M059J (cell line): ENCODE data around the gene PSMD6. TPM values are rescaled to one million over a fixed set of nuclear protein-coding genes. Genes with fewer than 3 reads are reported as not detected.

Experiments
- DNase-seq: peaks from one replicate; pipeline ENCODE4 v3.0.0-alpha.2; 2012; ENCODE audit warnings: low read depth
- total RNA-seq: library from RNA; depleted of rRNA; stranded (reverse); fragments of >200 nt; shearing (Covaris generic); gene quantifications from 2 replicates; pipeline ENCODE4 v1.2.3, GENCODE V29; 2014

The PSMD6 gene
- total RNA-seq, 1 experiment from 2014 or later: 85.1 TPM

DNA sequence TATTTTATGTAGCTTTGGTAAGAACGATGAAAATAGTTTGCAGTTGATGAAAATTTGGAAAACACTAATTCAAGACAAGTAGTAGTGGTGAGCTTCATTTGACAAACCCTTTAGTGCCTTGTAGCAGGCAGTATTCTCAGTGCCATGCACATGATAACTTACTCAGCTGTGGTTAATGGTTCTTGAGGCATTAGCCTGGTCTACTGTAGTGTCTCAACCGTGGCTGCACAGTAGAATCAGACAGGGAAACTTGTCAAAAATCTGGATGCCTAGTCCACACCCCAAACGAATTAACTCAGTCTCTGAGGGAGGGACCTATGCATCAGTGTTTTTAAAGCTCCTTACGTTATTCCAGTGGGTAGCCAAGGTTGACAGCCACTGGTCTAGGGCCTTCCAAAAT is 45.4 kb downstream of the PSMD6 start:
- DNase-seq: no peak

DNA sequence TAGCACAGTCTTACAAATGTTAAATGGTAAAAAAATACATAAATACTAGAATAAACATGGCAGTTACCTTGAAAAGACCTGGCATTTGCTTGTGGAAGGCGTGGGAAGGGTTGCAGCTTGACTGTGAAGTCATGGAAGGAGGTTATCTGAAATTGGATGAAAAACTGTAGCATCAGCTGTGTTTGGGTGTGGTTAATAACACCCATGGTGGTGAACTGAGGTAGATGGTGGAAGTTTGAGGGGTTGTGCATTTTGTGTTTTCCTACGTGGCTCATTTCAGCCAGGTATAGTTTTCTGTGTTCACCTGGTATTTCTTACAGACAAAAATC is 46.5 kb downstream of the PSMD6 start:
- DNase-seq: no peak

DNA sequence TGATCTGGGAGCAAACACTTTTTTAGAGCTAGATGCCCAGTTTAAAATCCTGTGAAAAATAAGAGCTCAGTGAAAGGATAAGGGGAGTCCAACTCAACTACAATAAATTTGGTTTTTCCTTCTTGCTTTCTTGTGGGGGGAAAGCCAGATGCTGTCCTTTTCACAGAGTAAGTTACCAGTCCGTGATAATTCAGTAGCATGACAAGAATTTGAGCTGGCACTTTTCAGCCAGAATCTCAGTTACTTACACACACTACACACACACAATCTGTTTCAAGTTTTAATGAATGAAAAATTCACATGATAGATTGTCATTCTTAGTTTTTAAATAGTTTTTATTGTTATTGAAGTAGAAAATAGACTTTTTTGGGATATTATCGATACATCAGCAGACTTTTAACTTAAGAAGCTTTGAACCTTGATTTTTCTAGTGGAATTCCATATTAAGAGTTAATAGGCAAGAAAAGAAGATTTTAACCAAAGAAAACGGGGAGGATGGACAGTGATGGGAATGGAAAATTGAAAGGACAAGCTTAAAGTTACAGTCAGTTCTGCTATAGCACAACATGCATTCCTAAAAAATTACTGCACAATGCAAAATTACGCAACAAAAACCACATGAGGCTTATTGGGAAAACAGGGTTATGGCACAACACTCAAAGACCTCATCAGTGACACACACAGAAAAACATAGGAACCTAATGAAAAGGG is 47.0 kb downstream of the PSMD6 start:
- peak; percentile 81 for DNase-seq

DNA sequence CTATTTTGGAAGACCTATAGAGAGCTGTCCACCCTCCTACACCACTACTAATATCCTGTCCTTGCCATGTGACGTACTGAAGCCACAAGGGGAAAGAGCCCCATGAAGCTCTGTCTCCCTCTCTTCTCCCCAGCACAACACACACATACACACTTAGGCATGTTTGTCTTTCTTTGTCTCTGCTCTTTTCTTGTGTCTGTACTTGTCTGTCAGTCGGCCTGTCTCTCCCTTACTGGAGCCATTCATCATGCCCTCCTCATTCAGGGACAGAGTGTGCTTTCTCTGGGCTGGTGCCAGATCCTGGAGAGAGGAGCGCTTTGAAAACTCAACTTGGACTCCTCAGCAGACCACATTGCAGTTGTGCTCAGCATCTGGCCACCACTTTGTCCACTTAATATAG is 47.6 kb downstream of the PSMD6 start:
- DNase-seq: peak; percentile 48

DNA sequence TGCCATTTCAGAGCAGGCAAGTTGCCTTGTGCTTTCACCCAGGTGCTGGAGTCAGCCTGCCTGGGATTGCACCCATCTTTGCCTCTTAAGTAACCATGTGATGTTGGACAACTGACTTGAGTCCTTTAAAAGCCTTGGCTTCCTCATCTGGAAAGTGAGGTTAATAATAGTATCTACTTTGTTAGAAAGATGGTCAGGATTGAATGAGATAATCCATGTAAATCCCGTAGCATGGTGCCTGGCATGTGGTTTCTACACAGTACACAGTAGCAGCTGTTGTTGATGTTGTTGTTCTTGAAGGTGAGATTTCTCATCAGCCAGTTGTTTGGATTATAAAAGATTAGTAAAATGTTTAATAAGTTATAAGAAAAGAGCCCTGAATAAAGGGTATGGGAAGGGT is 48.8 kb downstream of the PSMD6 start:
- DNase-seq: no peak

DNA sequence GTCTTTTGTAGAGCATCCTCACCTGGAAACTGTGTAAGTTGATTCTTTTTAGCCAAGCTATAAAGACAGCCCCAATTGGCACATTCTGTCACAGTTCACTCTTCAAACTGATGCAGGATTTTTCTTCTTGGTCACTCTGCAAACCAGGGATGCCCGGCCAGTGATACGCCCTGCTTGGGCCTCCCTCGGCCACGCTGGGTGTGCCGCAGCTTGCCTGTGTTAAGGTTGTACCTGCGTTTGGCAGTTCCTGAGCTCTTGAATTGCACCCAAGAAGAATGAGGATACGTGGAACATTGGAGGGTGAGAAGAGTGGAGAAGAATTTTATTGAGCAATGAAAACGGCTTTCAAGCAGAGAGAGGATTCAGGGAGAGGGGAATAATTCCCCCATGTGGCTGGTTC is 49.9 kb downstream of the PSMD6 start:
- DNase-seq: no peak

DNA sequence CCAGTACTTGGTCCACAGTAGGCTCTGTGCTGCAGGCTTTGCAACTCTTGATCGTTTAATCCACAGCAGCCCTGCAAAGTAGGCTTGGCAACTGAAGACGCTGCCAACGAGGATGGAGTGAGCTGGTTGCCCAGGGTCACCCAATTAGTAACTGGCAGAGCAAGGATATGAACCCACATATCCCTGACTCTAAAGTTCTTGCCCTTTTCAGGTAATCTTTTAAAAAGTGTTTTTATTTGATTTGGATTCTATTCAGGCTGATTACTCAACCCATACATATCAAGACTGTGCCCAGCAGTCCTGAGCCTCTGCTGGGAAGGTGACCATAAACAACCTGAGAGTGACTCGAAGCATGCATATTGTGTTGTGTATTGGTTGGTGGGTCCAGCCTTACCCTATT is 50.3 kb downstream of the PSMD6 start:
- no peak for DNase-seq

DNA sequence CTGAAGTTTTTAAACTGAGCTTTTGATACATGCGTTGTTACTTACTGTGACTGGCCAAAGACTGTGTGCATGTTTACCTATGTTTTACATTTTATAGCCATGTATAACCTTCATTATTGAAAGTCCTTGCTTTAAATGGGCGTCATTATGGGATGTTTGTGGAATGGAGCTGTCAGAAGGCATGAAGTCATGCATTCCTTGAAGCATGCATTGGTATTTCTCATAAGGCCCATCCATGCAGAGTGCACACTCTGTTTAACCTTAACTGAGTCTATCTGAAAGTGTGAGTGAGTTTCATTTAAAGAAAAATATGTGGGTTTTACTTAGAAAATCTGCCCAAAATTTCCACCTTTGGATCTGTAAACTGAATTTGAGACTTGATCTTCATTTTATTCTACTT is 51.1 kb downstream of the PSMD6 start:
- peak; percentile 25 for DNase-seq

DNA sequence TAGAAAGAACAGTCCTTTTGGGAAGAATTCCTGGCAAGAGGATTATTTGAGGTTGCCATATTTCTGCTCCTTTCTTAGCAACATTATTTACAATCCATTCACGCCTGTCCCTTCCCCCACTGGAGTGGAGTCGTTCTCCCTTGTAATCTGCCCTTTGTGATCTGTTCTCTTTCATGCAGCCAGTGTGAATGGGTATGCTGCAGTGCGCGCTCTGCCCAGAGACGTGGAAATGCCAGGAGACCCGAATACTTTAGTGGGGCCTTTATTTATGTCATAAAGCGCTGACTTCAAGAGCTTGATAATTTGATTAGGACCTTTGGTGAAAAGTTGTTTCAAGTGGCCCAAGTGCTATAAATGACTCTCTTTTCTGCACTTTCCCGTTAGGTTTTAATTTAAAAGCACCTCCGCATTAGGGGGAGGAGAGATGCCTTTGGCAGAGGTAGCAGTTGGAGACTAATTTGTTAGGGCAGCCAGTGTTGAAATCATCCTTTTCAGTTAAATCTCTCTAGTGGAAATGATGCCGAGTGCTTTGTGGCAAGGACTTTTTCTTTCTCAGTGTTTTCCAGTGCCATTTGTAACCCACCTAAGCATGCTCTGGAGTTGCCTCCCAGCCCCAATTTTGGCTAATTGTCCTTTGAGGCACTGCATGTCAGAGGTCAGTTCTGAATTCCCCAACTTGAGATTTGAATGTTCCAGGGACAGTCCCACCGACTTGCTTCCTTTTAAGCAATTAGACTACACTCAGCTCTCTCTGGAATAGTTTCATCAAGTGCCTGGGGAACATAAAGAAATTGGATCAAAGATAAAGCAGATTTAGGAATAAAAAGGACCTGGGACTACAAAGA is 52.4 kb downstream of the PSMD6 start:
- no peak for DNase-seq

DNA sequence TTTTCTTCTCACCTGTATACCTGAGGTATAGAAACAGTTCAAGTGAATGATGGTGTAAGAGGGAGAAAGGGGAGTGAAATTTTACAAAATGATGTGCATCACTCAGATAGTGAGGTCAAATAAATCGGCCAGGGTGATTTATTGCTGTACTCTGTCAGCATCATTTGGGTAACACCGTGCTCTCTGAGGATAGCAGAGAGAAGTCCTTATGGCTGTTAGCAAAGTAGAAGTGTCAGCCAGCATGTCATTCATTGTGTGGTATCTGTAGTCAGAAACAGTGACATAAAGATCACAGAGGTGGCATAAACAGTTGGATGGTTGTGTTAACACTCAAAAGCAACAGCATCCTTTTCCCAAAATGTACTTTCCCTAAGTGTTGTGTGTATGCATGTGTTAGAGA is 53.4 kb downstream of the PSMD6 start:
- no peak for DNase-seq

DNA sequence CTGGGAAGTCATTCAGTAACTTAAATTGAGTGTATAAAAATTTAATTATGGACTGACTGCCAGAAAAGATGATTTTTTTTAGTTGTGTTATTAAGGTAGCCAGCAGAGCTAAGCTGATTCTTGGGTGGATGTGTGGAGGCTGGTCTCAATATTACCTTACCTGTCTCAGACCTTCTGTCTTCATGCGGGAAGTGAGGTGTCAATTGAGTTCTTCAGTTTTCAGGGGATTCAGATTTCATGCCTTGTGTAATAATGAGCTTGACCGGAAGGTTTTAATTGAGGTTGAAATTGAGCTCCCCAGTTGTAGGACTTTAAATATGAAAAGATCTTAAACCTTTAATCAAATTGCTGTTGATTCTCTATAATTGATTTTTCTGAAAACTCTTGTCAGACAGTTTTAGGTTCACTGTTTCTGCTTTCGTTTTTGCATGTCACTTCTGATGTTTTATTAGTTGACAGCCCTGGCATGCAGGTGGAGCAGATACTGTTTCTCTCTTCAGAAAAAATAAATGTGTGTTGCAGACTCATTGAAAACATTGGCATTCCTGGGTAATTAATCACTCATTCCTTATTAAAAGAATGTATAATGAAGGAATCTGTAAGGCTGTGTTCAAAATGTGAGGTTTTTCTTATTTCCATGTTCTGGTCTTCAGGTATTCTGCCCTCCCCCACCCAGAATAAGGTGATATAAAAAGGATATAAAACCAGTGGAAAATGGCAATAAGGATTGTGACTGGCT is 54.5 kb downstream of the PSMD6 start:
- DNase-seq: peak; percentile 41

DNA sequence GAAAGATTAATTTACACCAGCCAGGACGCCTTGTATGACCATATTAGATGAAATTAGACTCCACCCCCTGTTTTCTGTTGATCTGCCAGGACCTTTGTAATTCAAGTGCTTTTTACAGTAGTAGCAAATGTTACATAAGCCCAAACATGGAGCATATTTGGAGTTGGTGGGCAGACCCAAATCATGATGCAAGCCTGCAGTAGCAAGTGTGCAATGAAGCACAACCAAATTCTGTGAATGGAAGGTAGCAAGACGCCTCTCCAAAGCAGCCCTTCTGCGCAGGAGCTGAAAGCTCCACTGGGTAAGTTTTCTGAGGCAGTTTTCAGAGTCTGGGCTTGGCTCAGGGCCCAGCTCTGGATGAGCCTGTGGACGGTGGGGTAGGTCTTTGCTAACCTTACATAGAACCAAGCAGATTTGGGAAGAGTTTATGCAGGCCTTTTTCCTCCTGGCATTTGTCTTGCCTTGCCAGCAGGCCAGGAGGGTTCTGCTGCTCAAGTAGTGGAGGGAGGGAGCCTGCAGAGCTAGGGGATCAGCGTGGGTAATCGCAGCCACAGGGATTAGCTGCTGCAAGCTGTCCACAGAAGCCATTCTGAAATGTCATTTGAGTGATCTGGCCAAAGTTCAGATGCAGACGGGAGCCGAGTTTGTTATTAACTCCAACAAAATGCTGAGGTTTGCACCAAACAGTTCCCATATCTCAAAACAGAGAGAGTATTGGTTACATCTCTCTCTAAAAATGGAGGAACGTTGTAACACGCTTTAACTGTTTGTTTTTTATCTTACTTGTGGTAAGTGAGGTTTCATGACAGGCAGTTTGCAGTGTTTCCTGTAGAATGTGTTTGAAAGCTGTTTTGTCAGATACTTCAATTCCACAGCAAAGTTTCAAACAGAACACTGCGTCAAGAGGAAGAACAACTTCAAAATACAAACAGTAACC is 55.4 kb downstream of the PSMD6 start:
- peak; percentile 40 for DNase-seq

DNA sequence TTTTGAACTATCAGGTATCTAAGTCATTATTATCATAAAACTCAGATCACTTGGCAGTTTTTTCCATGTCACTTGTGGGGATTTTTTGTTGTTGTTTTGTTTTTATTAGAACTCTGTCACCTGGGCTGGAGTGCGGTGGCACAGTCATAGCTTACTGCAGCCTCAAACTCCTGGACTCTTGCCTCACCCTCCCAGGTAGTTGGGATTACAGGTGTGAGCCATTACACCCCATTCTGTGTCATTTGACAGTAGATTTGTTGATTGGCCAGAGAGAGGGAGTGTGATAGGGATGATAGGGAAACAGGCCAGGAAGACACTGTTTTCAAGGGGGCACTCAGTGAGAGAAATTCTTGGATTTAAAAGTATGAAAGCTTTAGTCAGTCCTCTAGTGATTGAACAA is 56.4 kb downstream of the PSMD6 start:
- DNase-seq: no peak

DNA sequence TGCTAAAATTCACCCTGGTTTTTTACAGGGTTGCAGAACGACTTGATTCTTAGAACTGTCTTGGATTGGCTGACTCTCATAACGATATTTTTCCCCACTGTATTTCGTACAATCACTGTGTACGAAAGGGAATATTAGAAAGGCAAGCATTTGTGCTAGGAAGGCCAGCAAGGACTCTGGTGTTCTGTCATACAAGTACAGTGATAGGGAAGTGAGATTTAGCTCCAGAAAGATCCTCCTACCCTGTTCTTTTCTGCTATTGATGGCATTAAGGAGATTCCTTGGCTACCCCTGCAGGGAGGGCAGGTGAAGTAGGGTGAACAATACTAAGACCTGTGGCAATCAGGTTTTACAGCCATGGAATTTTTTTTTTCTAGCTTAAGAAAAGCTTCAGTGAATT is 57.3 kb downstream of the PSMD6 start:
- DNase-seq: no peak

DNA sequence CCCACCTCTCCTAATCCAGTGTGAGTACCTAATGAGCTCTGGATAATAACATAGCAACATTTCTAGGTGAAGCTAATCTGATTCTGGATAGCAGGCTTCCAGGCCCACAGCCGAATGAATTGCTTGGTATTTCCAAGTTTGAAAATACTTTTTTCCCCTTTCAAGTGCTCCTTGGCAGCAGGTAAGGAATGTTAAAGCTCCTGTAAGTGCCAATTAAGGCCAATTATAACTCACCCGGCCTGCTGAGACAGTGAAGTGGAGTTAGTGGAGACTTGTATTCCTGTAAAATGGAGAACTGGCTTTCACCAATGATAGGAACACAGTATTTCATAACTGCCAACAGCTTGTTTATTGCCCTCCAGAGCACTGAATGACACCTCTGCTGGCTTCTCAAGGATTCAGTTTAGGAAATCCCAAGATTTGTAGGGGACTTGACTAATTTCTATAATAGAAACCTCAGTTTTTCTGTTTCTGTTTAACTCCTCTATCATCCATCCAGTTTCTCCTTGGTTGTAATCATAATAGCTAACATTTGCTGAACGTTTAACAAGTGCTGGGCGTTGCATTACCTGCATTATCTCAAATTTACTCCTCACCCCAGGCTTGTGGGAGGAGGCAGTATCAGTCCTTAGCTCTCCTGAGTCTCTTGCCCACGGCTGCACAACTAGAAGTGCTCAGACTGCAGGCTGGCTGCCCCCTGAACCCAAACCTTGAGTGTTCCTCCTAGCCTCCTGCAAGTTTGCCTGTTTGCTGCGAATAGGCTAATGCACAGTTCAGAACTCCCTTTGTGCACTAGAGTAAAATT is 58.4 kb downstream of the PSMD6 start:
- DNase-seq: no peak

DNA sequence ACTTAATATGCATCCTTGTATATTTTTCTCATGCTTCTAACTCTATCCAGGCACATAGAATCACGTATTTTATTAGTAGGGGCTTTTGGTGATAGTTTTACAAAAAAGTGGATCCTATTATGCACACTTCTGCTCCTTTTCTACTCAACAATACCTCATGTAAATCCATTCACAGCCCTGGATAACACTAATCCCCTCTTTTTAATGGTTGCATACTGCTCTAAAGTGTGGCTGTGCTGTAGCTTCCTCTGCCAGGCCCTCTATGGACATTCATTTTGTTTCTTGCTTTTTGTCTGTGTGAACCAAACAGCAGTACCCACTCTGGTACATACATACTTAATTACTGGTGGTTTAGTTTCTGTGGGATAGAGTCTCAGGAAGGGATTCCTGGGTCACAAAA is 59.8 kb downstream of the PSMD6 start:
- DNase-seq: no peak

DNA sequence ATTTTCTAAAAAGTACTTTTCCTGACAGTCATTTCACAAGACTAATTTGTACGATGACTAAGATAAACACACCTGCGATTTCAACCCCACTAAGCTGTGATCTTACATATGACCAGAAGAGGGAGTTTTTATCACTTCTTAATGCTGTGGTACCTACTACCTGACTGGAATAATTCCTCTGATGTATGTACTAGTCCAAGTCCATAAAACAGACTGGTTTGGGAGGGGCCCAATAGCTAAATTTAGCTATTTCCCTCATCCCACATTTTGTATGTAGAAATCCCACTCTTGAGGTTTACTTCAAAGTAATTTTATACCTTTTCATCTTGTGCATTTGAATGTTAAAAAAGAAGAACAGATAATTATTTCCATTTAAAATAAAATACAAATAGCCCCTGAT is 61.4 kb downstream of the PSMD6 start:
- peak; percentile 25 for DNase-seq
